Coronary artery (tissue), 2 donors: ENCODE measurements around the gene ZNF768.
A peak's percentile ranks its signal among the peaks of the same experiment; 100 is the strongest.

ENCODE experiments used
- DNase-seq: peaks from one replicate; pipeline ENCODE4 v3.0.0-alpha.2; 2017; ENCODE audit warnings: low spot score
- H3K27ac ChIP-seq, 2 donors: fragments of 200-600 bp; sonication (generic); one replicate each; pipeline ENCODE4 v1.5.1; 2016 to 2019
- H3K4me3 ChIP-seq: fragments of 200-600 bp; sonication (generic); 2 replicates; pipeline ENCODE4 v1.5.1; 2016; ENCODE audit warnings: mild to moderate bottlenecking, moderate library complexity
- CTCF ChIP-seq: fragments of 200-600 bp; sonication (generic); IDR thresholded peaks from one replicate; pipeline ENCODE4 v1.5.1; 2019; ENCODE audit warnings: antibody characterized with exemption

The ZNF768 gene

GRCh38 chr16:30535106-30535776, 8.9 kb upstream of the ZNF768 start:
- no peak for DNase-seq
- TF ChIP-seq CTCF = no peak
- peak overlapping the region; percentile 94 for H3K4me3 ChIP-seq
- peak overlapping the region; percentile 87 to 98 for H3K27ac ChIP-seq

GRCh38 chr16:30534368-30535105, 8.2 kb upstream of the ZNF768 start, which contains the start of gene ZNF747:
TSS of gene ZNF747 (minus strand) at chr16:30534858. CDS start at chr16:30534679, 179 bp downstream.
- no peak for TF ChIP-seq CTCF
- Histone ChIP-seq H3K4me3 (peak within 1 kb of the TSS; percentile 94), H3K27ac (peak within 1 kb of the TSS; percentile 87 to 98)
- DNase-seq = peak; percentile 92

GRCh38 chr16:30533748-30534367, 7.5 kb upstream of the ZNF768 start:
- Histone ChIP-seq H3K27ac (peak overlapping the region; percentile 87 to 98), H3K4me3 (peak overlapping the region; percentile 94)
- no peak for TF ChIP-seq CTCF
- DNase-seq = peak; percentile 72

- DNase-seq = peak; percentile 69
- Histone ChIP-seq H3K4me3 (peak overlapping the region; percentile 94), H3K27ac (no peak overlapping the region)
- TF ChIP-seq CTCF = no peak
These were observed 6.8 kb upstream of the ZNF768 start for GRCh38 chr16:30533146-30533522.

GRCh38 chr16:30532285-30533145, 6.1 kb upstream of the ZNF768 start:
- DNase-seq = peak; percentile 73
- H3K4me3 ChIP-seq = no peak overlapping the region
- no peak overlapping the region for H3K27ac ChIP-seq
- TF ChIP-seq CTCF = no peak

GRCh38 chr16:30530163-30531037, 4.0 kb upstream of the ZNF768 start:
- DNase-seq = peak; percentile 61
- Histone ChIP-seq H3K4me3 (no peak overlapping the region), H3K27ac (no peak overlapping the region)
- no peak for TF ChIP-seq CTCF
